Fibroblast of skin of left quadriceps (primary cell): ENCODE data around the gene RAB3D.
A peak's percentile ranks its signal among the peaks of the same experiment; 100 is the strongest.

Experiments
- DNase-seq, 2 experiments: peaks; one replicate each; pipeline ENCODE4 v3.0.0-alpha.2; 2013; ENCODE audit warnings: low read depth in 2 of 2

Gene RAB3D

GRCh38 chr19:11295665-11296245, 43.7 kb downstream of the RAB3D start, which contains the start of gene TSPAN16:
TSPAN16 (plus strand) TSS chr19:11296160; CDS start chr19:11296298, 138 bp downstream.
- DNase-seq: no peak

DNA sequence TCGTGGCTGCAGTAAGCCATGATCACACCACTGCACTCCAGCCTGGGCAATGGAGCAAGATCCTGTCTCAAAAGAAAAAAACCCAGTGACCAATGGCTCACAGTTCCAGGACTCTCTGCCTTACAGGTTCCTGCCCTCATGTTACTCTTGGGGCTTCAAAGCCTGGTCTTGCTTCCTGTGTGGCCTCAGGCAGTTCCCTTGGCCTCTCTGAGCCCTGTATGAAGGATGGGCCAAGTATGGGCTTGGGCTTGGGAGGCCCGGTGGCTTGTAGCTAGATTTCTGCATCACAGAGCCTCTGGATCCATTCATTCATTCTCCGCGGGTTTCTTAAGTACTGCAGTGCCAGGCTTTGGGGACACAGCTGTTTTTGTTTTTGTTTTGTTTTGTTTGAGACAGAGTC, 44.3 kb downstream of the RAB3D start:
- DNase-seq: no peak

DNA sequence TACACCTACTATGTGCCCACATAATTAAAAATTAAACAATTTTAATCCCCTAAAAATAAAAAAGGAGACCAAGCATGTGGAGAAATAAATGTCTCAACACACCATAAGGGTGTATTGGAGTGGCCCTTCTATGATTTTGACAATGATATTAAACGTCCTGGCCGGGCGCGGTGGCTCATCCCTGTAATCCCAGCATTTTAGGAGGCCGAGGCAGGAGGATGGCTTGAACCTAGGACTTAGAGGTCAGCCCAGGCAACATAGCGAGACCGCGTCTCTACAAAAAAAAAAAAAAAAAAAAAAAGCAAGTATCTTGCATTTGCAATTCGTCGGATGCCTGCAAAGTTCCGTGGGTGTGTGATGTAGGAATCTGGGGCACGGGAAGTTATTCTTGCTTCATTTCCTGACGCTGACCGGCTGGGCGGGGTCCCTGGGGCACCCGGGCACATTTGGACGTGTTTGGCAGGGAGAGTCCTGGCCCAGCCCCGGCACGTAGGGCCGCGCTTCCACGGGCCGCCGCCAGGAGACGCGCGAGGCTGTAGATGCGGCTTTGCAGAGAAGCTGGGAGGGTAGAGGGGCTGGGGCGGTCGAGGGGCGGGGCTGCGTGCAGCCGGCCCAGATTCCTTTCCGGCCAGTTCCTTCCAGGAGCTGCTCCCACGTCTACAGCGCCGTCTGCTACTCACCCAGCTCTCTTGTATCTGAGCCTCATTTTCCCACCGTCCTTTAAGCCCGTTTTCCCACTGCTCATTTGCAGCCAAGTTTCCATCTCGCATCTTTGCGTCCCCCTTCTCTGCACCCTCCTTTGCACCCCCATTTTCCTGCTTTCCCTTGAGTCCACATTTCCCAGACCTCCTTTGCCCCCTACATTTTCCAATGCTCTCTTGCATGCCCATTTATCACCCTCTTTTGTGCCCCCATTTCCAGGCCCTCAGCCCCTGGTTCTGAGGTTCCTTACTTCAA, 45.7 kb downstream of the RAB3D start:
- peak; percentile 80 to 82 for DNase-seq

GRCh38 chr19:11291991-11292390, 47.5 kb downstream of the RAB3D start:
- DNase-seq: no peak

DNA sequence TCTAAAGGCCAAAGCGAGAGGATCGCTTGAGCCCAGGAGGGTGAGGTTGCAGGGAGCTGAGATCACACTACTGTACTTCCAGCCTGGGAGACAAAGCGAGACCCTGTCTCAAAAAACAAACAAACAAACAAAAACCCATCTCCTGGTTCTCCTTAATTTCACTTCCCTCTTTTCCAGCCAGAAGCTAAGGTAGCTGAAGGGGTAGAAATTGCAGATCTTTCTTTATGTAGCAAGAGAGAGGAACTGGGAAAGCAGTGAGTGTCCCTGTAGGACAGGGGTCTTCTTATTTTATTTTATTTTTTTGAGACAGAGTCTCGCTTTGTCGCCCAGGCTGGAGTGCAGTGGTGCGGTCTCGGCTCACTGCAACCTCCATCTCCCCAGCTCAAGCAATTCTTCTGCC, 48.0 kb downstream of the RAB3D start:
- no peak for DNase-seq

DNA sequence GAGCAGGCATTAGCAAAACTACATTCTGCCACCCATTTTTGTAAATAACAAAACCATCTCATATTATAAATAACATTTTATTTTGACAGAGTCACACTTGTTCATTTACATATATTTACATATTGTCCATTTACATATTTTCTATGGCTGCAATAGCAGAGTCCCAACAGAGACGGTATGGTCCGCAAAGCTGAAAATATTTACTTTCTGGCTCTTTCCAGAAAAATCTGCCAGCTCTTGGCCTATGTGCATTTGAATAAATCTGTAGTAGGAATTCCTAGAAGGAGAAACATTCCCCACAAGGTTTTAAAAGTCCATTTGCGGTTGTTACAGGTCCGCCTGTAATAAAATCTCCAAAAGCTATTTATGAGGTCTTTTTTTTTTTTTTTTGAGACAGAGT, 49.2 kb downstream of the RAB3D start:
- DNase-seq: no peak

GRCh38 chr19:11288349-11288748, 51.1 kb downstream of the RAB3D start:
- no peak for DNase-seq

GRCh38 chr19:11286312-11286974, 53.0 kb downstream of the RAB3D start:
- peak in 1 of 2 experiments; percentile 20 for DNase-seq

DNA sequence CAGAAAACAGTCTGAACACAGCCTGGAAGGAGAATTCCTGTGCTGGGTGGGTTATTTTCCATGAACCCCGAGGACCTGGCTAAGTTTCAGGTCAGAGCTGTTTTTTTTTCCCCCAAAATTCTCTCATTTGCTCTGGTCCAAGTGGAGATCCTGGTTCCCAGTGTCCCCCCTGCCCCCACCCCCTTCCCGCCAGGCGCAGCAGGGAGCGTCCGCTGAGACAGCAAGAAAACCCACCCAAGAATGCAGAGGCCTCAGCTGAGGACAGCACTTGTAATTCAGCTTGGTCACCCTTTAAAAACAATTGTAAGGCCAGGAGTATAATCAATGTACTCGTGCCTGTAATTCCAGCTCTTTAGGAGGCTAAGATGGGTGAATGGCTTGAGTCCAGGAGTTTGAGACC, 54.9 kb downstream of the RAB3D start:
- DNase-seq: no peak

- no peak for DNase-seq
These were observed 58.0 kb downstream of the RAB3D start for GRCh38 chr19:11281356-11282049.

DNA sequence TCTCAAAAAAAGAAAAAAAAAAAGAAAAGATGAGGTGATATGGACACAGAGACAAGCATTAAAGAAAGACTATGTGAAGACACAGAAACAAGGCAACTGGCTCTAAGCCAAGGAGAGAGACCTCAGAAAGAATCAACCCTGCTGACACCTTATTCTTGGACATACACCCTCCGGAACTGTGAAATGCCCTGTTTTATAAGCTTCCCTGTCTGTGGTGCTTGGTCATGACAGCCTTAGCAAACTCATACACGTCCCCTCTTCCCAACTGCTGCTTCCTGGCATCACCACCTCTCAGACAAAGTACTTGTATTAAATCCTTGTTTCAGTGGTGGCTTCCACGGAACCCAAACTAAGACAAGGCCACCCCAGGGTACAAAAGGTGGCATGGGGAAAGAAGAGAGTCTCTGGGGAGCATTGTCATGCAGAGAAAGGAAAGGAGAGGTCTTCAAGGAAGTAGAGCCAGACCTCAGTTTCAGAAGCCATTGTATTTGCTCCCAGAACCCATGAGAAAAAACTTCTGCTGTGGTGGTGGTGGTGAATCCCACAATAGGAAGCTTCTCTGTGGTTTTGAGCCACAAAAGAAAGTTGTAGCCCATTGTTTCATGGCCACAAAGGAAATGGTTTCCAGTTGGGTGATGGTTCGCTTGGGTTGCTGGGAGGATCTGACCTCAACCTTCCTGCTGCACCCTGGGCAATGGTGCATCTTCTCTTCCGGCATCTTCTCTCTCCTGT, 59.8 kb downstream of the RAB3D start:
- no peak for DNase-seq

DNA sequence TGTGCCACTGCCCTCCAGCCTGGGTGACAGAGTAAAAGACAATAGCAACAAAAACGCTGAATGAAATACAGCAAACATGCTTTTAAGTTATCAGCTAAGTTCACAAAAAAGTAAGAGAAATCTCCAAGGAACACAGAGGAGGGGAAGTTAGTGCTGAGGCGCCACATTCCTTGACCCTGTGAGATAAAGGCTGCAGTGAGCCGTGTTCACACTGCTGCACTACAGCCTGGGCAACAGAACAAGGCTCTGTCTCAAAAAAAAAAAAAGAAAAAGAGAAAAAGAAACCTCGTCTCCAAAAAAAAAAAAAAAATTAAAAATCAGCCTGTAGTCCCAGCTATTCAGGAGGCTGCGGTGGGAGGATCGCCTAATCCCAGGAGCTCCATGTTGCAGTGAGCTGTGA, 60.8 kb downstream of the RAB3D start:
- no peak for DNase-seq

GRCh38 chr19:11274533-11275086, 64.8 kb downstream of the RAB3D start:
- no peak for DNase-seq

GRCh38 chr19:11273989-11274388, 65.5 kb downstream of the RAB3D start:
- DNase-seq: no peak

- DNase-seq: no peak
These were observed 66.2 kb downstream of the RAB3D start for GRCh38 chr19:11273296-11273695.
